ENCODE measurements around the gene COL23A1. TPM values are rescaled to one million over a fixed set of nuclear protein-coding genes. Genes with fewer than 3 reads are reported as not detected.

The COL23A1 gene
- total RNA-seq, 1 donor from 2014 or later = 2.0 TPM

- peaks cover 4% of the 10 kb centered on the region for H3K4me1 ChIP-seq
- no peaks in the 10 kb centered on the region for H3K9me3 ChIP-seq
- H3K27ac ChIP-seq = no peak overlapping the region
- no peak for DNase-seq
- no peak overlapping the region for H3K4me3 ChIP-seq
- no peak for TF ChIP-seq CTCF (IDR thresholded peaks at IDR 0.05)
- H3K36me3 ChIP-seq = no peaks in the 10 kb centered on the region
- ATAC-seq = no peak
- intact Hi-C loops (cut with DNase I) = no loop called here
- H3K27me3 ChIP-seq = no peaks in the 10 kb centered on the region
These were observed 111.8 kb downstream of the COL23A1 start for GRCh38 chr5:178478370-178478769.

GRCh38 chr5:178477802-178478201 is 112.4 kb downstream of the COL23A1 start:
- H3K36me3 ChIP-seq = no peaks in the 10 kb centered on the region
- H3K27me3 ChIP-seq = no peaks in the 10 kb centered on the region
- TF ChIP-seq CTCF (IDR thresholded peaks at IDR 0.05) = no peak
- no peak overlapping the region for H3K4me3 ChIP-seq
- no peak overlapping the region for H3K27ac ChIP-seq
- no peak for ATAC-seq
- H3K4me1 ChIP-seq = peaks cover 4% of the 10 kb centered on the region
- no peak for DNase-seq
- intact Hi-C loops (cut with DNase I) = no loop called here
- no peaks in the 10 kb centered on the region for H3K9me3 ChIP-seq

GRCh38 chr5:178476972-178477754 is 113.0 kb downstream of the COL23A1 start:
- ATAC-seq = peak; percentile 46
- no peak for DNase-seq

GRCh38 chr5:178476531-178476930 is 113.7 kb downstream of the COL23A1 start:
- no peak overlapping the region for H3K4me3 ChIP-seq
- no peaks in the 10 kb centered on the region for H3K9me3 ChIP-seq
- DNase-seq = no peak
- peaks cover 4% of the 10 kb centered on the region for H3K4me1 ChIP-seq
- intact Hi-C loops (cut with DNase I) = no loop called here
- H3K27ac ChIP-seq = no peak overlapping the region
- no peaks in the 10 kb centered on the region for H3K36me3 ChIP-seq
- ATAC-seq = no peak
- no peaks in the 10 kb centered on the region for H3K27me3 ChIP-seq
- TF ChIP-seq CTCF (IDR thresholded peaks at IDR 0.05) = no peak

More at GRCh38 chr5:178476972-178477754, 113.0 kb downstream of the COL23A1 start:
- TF ChIP-seq CTCF (IDR thresholded peaks at IDR 0.05) = no peak
- H3K27me3 ChIP-seq = no peaks in the 10 kb centered on the region
- H3K9me3 ChIP-seq = no peaks in the 10 kb centered on the region
- intact Hi-C loops (cut with DNase I) = no loop called here
- no peak overlapping the region for H3K27ac ChIP-seq
- no peak overlapping the region for H3K4me3 ChIP-seq
- H3K4me1 ChIP-seq = peaks cover 4% of the 10 kb centered on the region
- no peaks in the 10 kb centered on the region for H3K36me3 ChIP-seq

DNA sequence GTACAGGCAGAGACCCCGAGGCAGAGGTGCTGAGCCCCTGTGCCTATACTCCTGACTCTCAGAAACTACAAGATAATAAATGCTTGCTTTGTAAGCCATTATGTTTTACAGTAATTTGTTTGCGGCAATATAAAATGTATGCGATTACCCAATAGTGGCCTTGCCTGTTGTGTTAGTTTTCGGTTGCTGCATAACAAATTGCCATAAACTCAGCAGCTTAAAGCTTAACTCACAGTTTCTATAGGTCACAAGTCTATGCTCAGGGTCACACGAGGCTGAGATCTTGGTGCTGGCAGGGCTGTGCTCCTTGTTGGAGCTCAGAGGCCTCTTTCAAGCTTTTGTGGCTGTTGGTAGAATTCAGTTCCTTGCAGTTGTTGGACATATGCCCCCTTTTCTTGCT is 114.8 kb downstream of the COL23A1 start:
- no peak for ATAC-seq

More for the DNA sequence above, 114.8 kb downstream of the COL23A1 start:
- no peak for TF ChIP-seq CTCF (IDR thresholded peaks at IDR 0.05)
- Histone ChIP-seq H3K27me3 (no peaks in the 10 kb centered on the region), H3K36me3 (no peaks in the 10 kb centered on the region), H3K27ac (no peak overlapping the region), H3K9me3 (no peaks in the 10 kb centered on the region), H3K4me1 (peaks cover 4% of the 10 kb centered on the region), H3K4me3 (no peak overlapping the region)
- no peak for DNase-seq
- intact Hi-C loops (cut with DNase I) = no loop called here
